OCI-LY1 (cell line): ENCODE data around the gene TLL2.

ENCODE experiments used
- H2AFZ ChIP-seq: fragments of 200-600 bp; sonication (generic), shearing (Covaris generic); 2 replicates; pipeline ENCODE4 v1.6.0; 2014; ENCODE audit warnings: antibody characterized with exemption, mild to moderate bottlenecking, low read length
- H3F3A ChIP-seq: fragments of 200-600 bp; sonication (generic), shearing (Covaris generic); 2 replicates; pipeline ENCODE4 v1.6.0; 2014; ENCODE audit warnings: mild to moderate bottlenecking, antibody characterized with exemption, low read length, moderate library complexity; ENCODE audit not compliant: insufficient read depth
- H3K27ac ChIP-seq: fragments of 200-600 bp; sonication (generic); 2 replicates; pipeline ENCODE4 v1.5.1; 2014; ENCODE audit warnings: low read length, mixed run types, mild to moderate bottlenecking, low read depth; ENCODE audit not compliant: poor library complexity, severe bottlenecking
- H3K27me3 ChIP-seq: fragments of 200-600 bp; sonication (generic); 2 replicates; pipeline ENCODE4 v1.6.0; 2014; ENCODE audit warnings: antibody characterized with exemption, mild to moderate bottlenecking, low read length, moderate library complexity; ENCODE audit not compliant: insufficient read depth
- H3K36me3 ChIP-seq: fragments of 200-600 bp; sonication (generic); 2 replicates; pipeline ENCODE4 v1.6.1; 2014; ENCODE audit warnings: mild to moderate bottlenecking, antibody characterized with exemption, low read length, moderate library complexity, mixed read lengths; ENCODE audit not compliant: insufficient read depth
- H3K4me1 ChIP-seq: fragments of 200-600 bp; sonication (generic); 2 replicates; pipeline ENCODE4 v1.5.1; 2014; ENCODE audit warnings: mild to moderate bottlenecking, low read length, moderate library complexity; ENCODE audit not compliant: insufficient read depth, severe bottlenecking
- H3K4me2 ChIP-seq: fragments of 200-600 bp; sonication (generic), shearing (Covaris generic); 2 replicates; pipeline ENCODE4 v1.6.1; 2014; ENCODE audit warnings: low read length
- H3K4me3 ChIP-seq: fragments of 200-600 bp; sonication (generic); 2 replicates; pipeline ENCODE4 v1.5.1; 2014; ENCODE audit warnings: low read length, low read depth, mild to moderate bottlenecking, mixed read lengths; ENCODE audit not compliant: poor library complexity, severe bottlenecking
- H3K79me2 ChIP-seq: fragments of 200-600 bp; shearing (Covaris generic); 2 replicates; pipeline ENCODE4 v1.6.1; 2016; ENCODE audit warnings: mixed run types, low read length, mixed read lengths; ENCODE audit not compliant: insufficient read depth
- H3K9ac ChIP-seq: fragments of 200-600 bp; sonication (generic), shearing (Covaris generic); 2 replicates; pipeline ENCODE4 v1.6.1; 2014; ENCODE audit warnings: mild to moderate bottlenecking, low read length, mixed read lengths
- H3K9me2 ChIP-seq: fragments of 200-600 bp; sonication (generic), shearing (Covaris generic); 2 replicates; pipeline ENCODE4 v1.6.1; 2014; ENCODE audit warnings: low read depth, mild to moderate bottlenecking, low read length, mixed read lengths
- H3K9me3 ChIP-seq: fragments of 200-600 bp; shearing (Covaris generic); 2 replicates; pipeline ENCODE4 v1.6.1; 2014; ENCODE audit warnings: low read length, mixed read lengths
- H4K20me1 ChIP-seq: fragments of 200-600 bp; sonication (generic), shearing (Covaris generic); 2 replicates; pipeline ENCODE4 v1.6.0; 2016; ENCODE audit warnings: mild to moderate bottlenecking, low read length; ENCODE audit not compliant: insufficient read depth
- EZH2 ChIP-seq: fragments of 200-600 bp; sonication (generic), shearing (Covaris generic); IDR thresholded peaks from 2 replicates; pipeline ENCODE4 v1.8.0; 2017; ENCODE audit warnings: borderline replicate concordance, mixed run types, mild to moderate bottlenecking, antibody characterized with exemption, low read length, moderate library complexity, mixed read lengths
- TF ChIP-seq, protein P1 (sequence below): fragments of 200-600 bp; sonication (generic), shearing (Covaris generic); IDR thresholded peaks from 2 replicates; pipeline ENCODE4 v1.5.1; 2017; ENCODE audit warnings: mild to moderate bottlenecking, antibody characterized with exemption, low read length, moderate library complexity, mixed read lengths

TLL2 gene

GRCh38 chr10:96482815-96483588 is 30.7 kb downstream of the TLL2 start:
- Histone ChIP-seq H3K27ac (no peak overlapping the region), H4K20me1 (no peaks in the 10 kb centered on the region), H3F3A (no peaks in the 10 kb centered on the region), H3K27me3 (no peaks in the 10 kb centered on the region), H3K79me2 (no peaks in the 10 kb centered on the region), H3K4me2 (no peak overlapping the region), H3K36me3 (no peaks in the 10 kb centered on the region), H3K9me3 (no peaks in the 10 kb centered on the region), H3K4me1 (no peaks in the 10 kb centered on the region), H3K9me2 (no peaks in the 10 kb centered on the region), H3K9ac (no peak overlapping the region), H3K4me3 (no peak overlapping the region), H2AFZ (no peak overlapping the region)
- TF ChIP-seq, protein P1, sequence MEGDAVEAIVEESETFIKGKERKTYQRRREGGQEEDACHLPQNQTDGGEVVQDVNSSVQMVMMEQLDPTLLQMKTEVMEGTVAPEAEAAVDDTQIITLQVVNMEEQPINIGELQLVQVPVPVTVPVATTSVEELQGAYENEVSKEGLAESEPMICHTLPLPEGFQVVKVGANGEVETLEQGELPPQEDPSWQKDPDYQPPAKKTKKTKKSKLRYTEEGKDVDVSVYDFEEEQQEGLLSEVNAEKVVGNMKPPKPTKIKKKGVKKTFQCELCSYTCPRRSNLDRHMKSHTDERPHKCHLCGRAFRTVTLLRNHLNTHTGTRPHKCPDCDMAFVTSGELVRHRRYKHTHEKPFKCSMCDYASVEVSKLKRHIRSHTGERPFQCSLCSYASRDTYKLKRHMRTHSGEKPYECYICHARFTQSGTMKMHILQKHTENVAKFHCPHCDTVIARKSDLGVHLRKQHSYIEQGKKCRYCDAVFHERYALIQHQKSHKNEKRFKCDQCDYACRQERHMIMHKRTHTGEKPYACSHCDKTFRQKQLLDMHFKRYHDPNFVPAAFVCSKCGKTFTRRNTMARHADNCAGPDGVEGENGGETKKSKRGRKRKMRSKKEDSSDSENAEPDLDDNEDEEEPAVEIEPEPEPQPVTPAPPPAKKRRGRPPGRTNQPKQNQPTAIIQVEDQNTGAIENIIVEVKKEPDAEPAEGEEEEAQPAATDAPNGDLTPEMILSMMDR, result no peak
- TF ChIP-seq EZH2, result no peak

- H3K36me3 ChIP-seq, result no peaks in the 10 kb centered on the region
- H3K27ac ChIP-seq, result no peak overlapping the region
- no peak overlapping the region for H3K4me2 ChIP-seq
- H3K4me1 ChIP-seq, result no peaks in the 10 kb centered on the region
- H3K9me3 ChIP-seq, result no peaks in the 10 kb centered on the region
- no peaks in the 10 kb centered on the region for H3F3A ChIP-seq
- no peak overlapping the region for H3K4me3 ChIP-seq
- no peaks in the 10 kb centered on the region for H3K9me2 ChIP-seq
- H3K9ac ChIP-seq, result no peak overlapping the region
- no peaks in the 10 kb centered on the region for H4K20me1 ChIP-seq
- H3K27me3 ChIP-seq, result no peaks in the 10 kb centered on the region
- no peak overlapping the region for H2AFZ ChIP-seq
- TF ChIP-seq, protein P1, result no peak
- H3K79me2 ChIP-seq, result no peaks in the 10 kb centered on the region
Observed at GRCh38 chr10:96478355-96478754, 35.4 kb downstream of the TLL2 start.

- Histone ChIP-seq H3K36me3 (no peaks in the 10 kb centered on the region), H3K4me2 (no peak overlapping the region), H4K20me1 (no peaks in the 10 kb centered on the region), H3K79me2 (no peaks in the 10 kb centered on the region), H3K4me1 (no peaks in the 10 kb centered on the region), H3K9me3 (no peaks in the 10 kb centered on the region), H3K4me3 (no peak overlapping the region), H2AFZ (no peak overlapping the region), H3K27me3 (no peaks in the 10 kb centered on the region), H3F3A (no peaks in the 10 kb centered on the region), H3K27ac (no peak overlapping the region), H3K9me2 (no peaks in the 10 kb centered on the region), H3K9ac (no peak overlapping the region)
- TF ChIP-seq, protein P1, result no peak
- no peak for TF ChIP-seq EZH2
Observed at GRCh38 chr10:96473866-96474265, 39.9 kb downstream of the TLL2 start.
